HepG2 (cell line): ENCODE data around the gene SLC22A31. TPM values are rescaled to one million over a fixed set of nuclear protein-coding genes. Genes with fewer than 3 reads are reported as not detected.

ENCODE experiments used
- ATAC-seq: fragments of 200-7000 bp; cut with Tn5 transposase; 3 replicates; pipeline ENCODE4 v1.9.1; 2020; ENCODE audit warnings: mild to moderate bottlenecking, moderate library complexity
- BruUV-seq: library from RNA; stranded (reverse); fragments of 400-500 nt; replicated peaks from 2 replicates; lab custom pipeline; 2021; lab: Mats Ljungman, UMichigan
- CTCF ChIA-PET: fragments of 300-600 bp; formaldehyde crosslinking; extraction: SDS; loops from one replicate; lab custom pipeline; 2021; ENCODE audit warnings: low total read pairs, inconsistent platforms, low intra/inter-chr PET ratio; lab: Yijun Ruan, JAX
- POLR2A ChIA-PET: fragments of 350-600 bp; sonication (Branson Sonifier 250); formaldehyde crosslinking; loops from one replicate; lab custom pipeline; 2020; ENCODE audit warnings: antibody characterized with exemption, inconsistent platforms; lab: Yijun Ruan, JAX
- DNase-seq: peaks from one replicate; pipeline ENCODE4 v3.0.0-alpha.2; 2015; ENCODE audit warnings: low spot score
- FAIRE-seq: peaks from 3 replicates; lab custom pipeline; 2011; peaks lifted over from hg19 to GRCh38; lab: Jason Lieb, UNC
- H2AFZ ChIP-seq: one replicate; pipeline ENCODE4 v1.6.1; 2011; ENCODE audit warnings: low read length, inconsistent platforms
- H3K27ac ChIP-seq: fragments of 300-600 bp; 3 replicates; pipeline ENCODE4 v1.8.0; 2011; ENCODE audit warnings: mixed run types, mild to moderate bottlenecking, mixed read lengths, low read length, inconsistent platforms; ENCODE audit not compliant: insufficient read depth; ENCODE audit errors: extremely low read length
- H3K27me3 ChIP-seq, 2 experiments: fragments of 200-600 bp in 1 of 2; 2 replicates in 1 of 2; 3 replicates in 1 of 2; pipeline versions ENCODE4 v1.6.0 to v1.8.0; 2011; ENCODE audit warnings: low read length in 2 of 2, mild to moderate bottlenecking in 2 of 2, moderate library complexity in 2 of 2, inconsistent platforms in 1 of 2; ENCODE audit not compliant: insufficient read depth in 2 of 2, control insufficient read depth in 1 of 2
- H3K36me3 ChIP-seq, 2 experiments: fragments of 200-600 bp in 1 of 2; replicated peaks in 1 of 2; 2 replicates in 1 of 2; 3 replicates in 1 of 2; pipeline versions ENCODE4 v1.5.1 to v1.8.0; 2011; ENCODE audit warnings: low read length in 2 of 2, inconsistent platforms in 1 of 2; ENCODE audit not compliant: insufficient read depth in 2 of 2, control insufficient read depth in 1 of 2
- H3K4me1 ChIP-seq: 2 replicates; pipeline ENCODE4 v1.5.1; 2012; ENCODE audit warnings: low read length, inconsistent platforms; ENCODE audit not compliant: insufficient read depth
- H3K4me2 ChIP-seq: 2 replicates; pipeline ENCODE4 v1.6.0; 2011; ENCODE audit warnings: low read depth, low read length, inconsistent platforms
- H3K4me3 ChIP-seq, 3 experiments: fragments of 200-600 bp in 1 of 3; sonication (generic), shearing (Covaris generic) in 1 of 3; replicated peaks in 1 of 3; 2 replicates each; pipeline ENCODE4 v1.5.1; 2011 to 2016; ENCODE audit warnings: low read length in 3 of 3, inconsistent platforms in 2 of 3, low read depth in 2 of 3, mild to moderate bottlenecking in 2 of 3, control low read depth in 1 of 3, mixed read lengths in 1 of 3; ENCODE audit not compliant: insufficient read depth in 1 of 3
- H3K79me2 ChIP-seq: one replicate; pipeline ENCODE4 v1.6.1; 2011; ENCODE audit warnings: low read length, inconsistent platforms; ENCODE audit not compliant: insufficient read depth
- H3K9ac ChIP-seq: 2 replicates; pipeline ENCODE4 v1.6.0; 2011; ENCODE audit warnings: mild to moderate bottlenecking, low read depth, low read length, inconsistent platforms; ENCODE audit not compliant: insufficient read depth
- H3K9me3 ChIP-seq: 2 replicates; pipeline ENCODE4 v1.5.1; 2012; ENCODE audit warnings: mild to moderate bottlenecking, low read length
- H4K20me1 ChIP-seq: 2 replicates; pipeline ENCODE4 v1.6.0; 2011; ENCODE audit warnings: inconsistent platforms, mild to moderate bottlenecking, low read length, moderate library complexity; ENCODE audit not compliant: insufficient read depth
- CHD4 ChIP-seq: fragments of 200-600 bp; sonication (generic); IDR thresholded peaks from 2 replicates; pipeline ENCODE4 v1.7.0; 2017; ENCODE audit warnings: mild to moderate bottlenecking, low read length, borderline replicate concordance
- CTCF ChIP-seq: sonication (generic); formaldehyde crosslinking; IDR thresholded peaks from 2 replicates; pipeline ENCODE4 v1.5.0; 2020; ENCODE audit warnings: mild to moderate bottlenecking, missing genetic modification reagents, moderate library complexity
- MAFF ChIP-seq: IDR thresholded peaks from 2 replicates; pipeline ENCODE4 v1.6.1; 2011; ENCODE audit warnings: low read depth, low read length, improper control_type of control experiment
- MAFK ChIP-seq, 2 experiments: IDR thresholded peaks in 1 of 2; conservative IDR thresholded peaks in 1 of 2; 2 replicates each; pipeline ENCODE4 v1.6.1; 2011; ENCODE audit warnings: improper control_type of control experiment in 2 of 2, low read length in 2 of 2
- RFX1 ChIP-seq: fragments of 450-650 bp; IDR thresholded peaks from 2 replicates; pipeline ENCODE4 v1.6.1; 2017
- STAG1 ChIP-seq: sonication (generic); formaldehyde crosslinking; IDR thresholded peaks from 2 replicates; pipeline ENCODE4 v1.4.0; 2020; ENCODE audit warnings: missing genetic modification reagents
- WGBS: methylation state at CpG from one replicate; pipeline ENCODE4 v1.1.6; 2017; ENCODE audit warnings: low lambda C conversion rate; 5-methylcytosine and 5-hydroxymethylcytosine counted together
- in situ Hi-C: cut with HindIII; loops from 2 replicates; pipeline ENCODE4 v1.10.0; 2017; ENCODE audit warnings: low pct_unique_long_range_greater_than_20kb; ENCODE audit not compliant: extremely low pct_ligation_motif_present
- intact Hi-C: fragments of 100-400 bp; cut with micrococcal nuclease; formaldehyde crosslinking; loops from one replicate; pipeline ENCODE4 v1.10.0; 2022; ENCODE audit not compliant: unreplicated experiment
- polyA plus RNA-seq, 8 experiments: library from polyadenylated mRNA; depleted of rRNA in 3 of 8; stranded (reverse) in 7 of 8; unstranded in 1 of 8; fragments of >200 nt; fragmentation: Illumina TruSeq in 4 of 8; extraction: Trizol in 4 of 8; gene quantifications; 2 replicates each; pipeline versions ENCODE4 v1.2.1 to v1.2.3, GENCODE V29; 2011 to 2016; ENCODE audit warnings: low read depth in 4 of 8, missing spikeins in 1 of 8, mixed read lengths in 1 of 8; ENCODE audit not compliant: insufficient read depth in 1 of 8
- total RNA-seq, 5 experiments: library from RNA; depleted of rRNA; stranded (reverse); fragments of >200 nt; fragmentation: Illumina TruSeq; extraction: Trizol; gene quantifications; 2 replicates each; pipeline ENCODE4 v1.2.3, GENCODE V29; 2016; ENCODE audit warnings: low read depth in 1 of 5

SLC22A31 gene
- total and polyA plus RNA-seq, 2 of the 13 experiments (the other 11 are each of a cell fraction or from before 2014, with no cell fraction given), result 67.3 to 83.3 TPM

GRCh38 chr16:89209522-89210044, 9.2 kb upstream of the SLC22A31 start:
- TF ChIP-seq CTCF, result peak; percentile 36; the same call in 1 of the 2 replicates
- no peak for TF ChIP-seq CHD4
- peak; percentile 27; the same call in 1 of the 2 replicates for TF ChIP-seq STAG1 (CRISPR knock-in tag)
- TF ChIP-seq, all 625 proteins: peak for 2
- H3K27ac ChIP-seq, result no peak overlapping the region
- no peaks in the 10 kb centered on the region for H3K9me3 ChIP-seq
- H3K4me2 ChIP-seq, result no peak overlapping the region
- peak; percentile 23; the same call in 1 of the 3 replicates for ATAC-seq
- H2AFZ ChIP-seq, result no peak overlapping the region
- no peaks in the 10 kb centered on the region for H3K4me1 ChIP-seq
- in situ Hi-C loops, result no loop called here
- BruUV-seq, result no TSS peak
- no peaks in the 10 kb centered on the region for H3K27me3 ChIP-seq
- no peak overlapping the region for H3K9ac ChIP-seq
- H3K79me2 ChIP-seq, result no peaks in the 10 kb centered on the region
- H4K20me1 ChIP-seq, result no peaks in the 10 kb centered on the region
- ChIA-PET CTCF (no interaction called here), POLR2A (no interaction called here)
- H3K36me3 ChIP-seq, result no peaks in the 10 kb centered on the region
- DNase-seq, result no peak
- intact Hi-C loops, result no loop called here
- WGBS, result 83% methylated on average over 13 of the region's 15 CpGs
- no peak for FAIRE-seq
- H3K4me3 ChIP-seq, result no peak overlapping the region

GRCh38 chr16:89207993-89208392, 7.7 kb upstream of the SLC22A31 start:
- intact Hi-C loops, result no loop called here
- WGBS, result 96% methylated on average over 4 of the region's 4 CpGs
- H3K4me3 ChIP-seq, result no peak overlapping the region
- H3K9me3 ChIP-seq, result no peaks in the 10 kb centered on the region
- in situ Hi-C loops, result no loop called here
- TF ChIP-seq RFX1, result no peak
- peak; percentile 31; the same call in 1 of the 2 replicates for TF ChIP-seq MAFF
- peak; percentile 49 to 64; a peak in 3 of 4 replicates for TF ChIP-seq MAFK (conservative IDR thresholded peaks at IDR 0.05 in 1 of 2, IDR thresholded peaks at IDR 0.05 in 1 of 2; ENCODE audit: low read length in 2 of 2)
- no peaks in the 10 kb centered on the region for H3K36me3 ChIP-seq
- no peaks in the 10 kb centered on the region for H3K79me2 ChIP-seq
- H3K4me1 ChIP-seq, result no peaks in the 10 kb centered on the region
- no peak overlapping the region for H3K9ac ChIP-seq
- no peak for ATAC-seq
- H2AFZ ChIP-seq, result no peak overlapping the region
- H3K4me2 ChIP-seq, result no peak overlapping the region
- H4K20me1 ChIP-seq, result no peaks in the 10 kb centered on the region
- CTCF ChIA-PET, result no interaction called here
- no peaks in the 10 kb centered on the region for H3K27me3 ChIP-seq
- no peak for FAIRE-seq
- POLR2A ChIA-PET, result no interaction called here
- H3K27ac ChIP-seq, result no peak overlapping the region
- no peak for DNase-seq
- BruUV-seq, result no TSS peak
